CD14-positive monocyte (primary cell): ENCODE data around the gene TDP2. TPM values are rescaled to one million over a fixed set of nuclear protein-coding genes. Genes with fewer than 3 reads are reported as not detected.

Experiments
- DNase-seq, 3 donors: peaks; one replicate each; pipeline ENCODE4 v3.0.0-alpha.2; 2011 to 2022
- H2AFZ ChIP-seq: 2 replicates; pipeline ENCODE4 v1.6.0; 2012; ENCODE audit warnings: mild to moderate bottlenecking, low read depth, low read length, inconsistent platforms; ENCODE audit not compliant: insufficient read depth, poor library complexity, severe bottlenecking
- H3K27ac ChIP-seq, 2 donors: 1 replicate in 1 of 2; 2 replicates in 1 of 2; pipeline ENCODE4 v1.5.1; 2012 to 2013; ENCODE audit warnings: low read length in 2 of 2, control low read depth in 1 of 2, inconsistent platforms in 1 of 2, low read depth in 1 of 2, mild to moderate bottlenecking in 1 of 2
- H3K27me3 ChIP-seq, 2 donors: one replicate each; pipeline versions ENCODE4 v1.6.0 to v1.6.1; 2011 to 2013; ENCODE audit warnings: low read length in 2 of 2; ENCODE audit not compliant: control insufficient read depth in 2 of 2, insufficient read depth in 2 of 2
- H3K36me3 ChIP-seq, 2 donors: replicated peaks in 1 of 2; 1 replicate in 1 of 2; 2 replicates in 1 of 2; pipeline versions ENCODE4 v1.5.1 to v1.6.1; 2012 to 2013; ENCODE audit warnings: low read length in 2 of 2, control low read depth in 1 of 2, inconsistent platforms in 1 of 2, mild to moderate bottlenecking in 1 of 2; ENCODE audit not compliant: insufficient read depth in 2 of 2, control insufficient read depth in 1 of 2
- H3K4me1 ChIP-seq, 2 donors: 1 replicate in 1 of 2; 2 replicates in 1 of 2; pipeline versions ENCODE4 v1.5.1 to v1.6.1; 2012 to 2013; ENCODE audit warnings: low read length in 2 of 2, control low read depth in 1 of 2, inconsistent platforms in 1 of 2, mild to moderate bottlenecking in 1 of 2, moderate library complexity in 1 of 2; ENCODE audit not compliant: insufficient read depth in 2 of 2, control insufficient read depth in 1 of 2
- H3K4me2 ChIP-seq: replicated peaks from 2 replicates; pipeline ENCODE3; 2012; ENCODE audit warnings: low read length, moderate library complexity, mild to moderate bottlenecking; ENCODE audit not compliant: poor library complexity, severe bottlenecking; ENCODE audit errors: extremely low read depth
- H3K4me3 ChIP-seq, 3 experiments: fragments of 200-600 bp in 1 of 3; sonication (generic) in 1 of 3; replicated peaks in 1 of 3; 1 replicate in 2 of 3; 2 replicates in 1 of 3; pipeline ENCODE4 v1.5.1; 2011 to 2013; ENCODE audit warnings: low read length in 3 of 3, mild to moderate bottlenecking in 3 of 3, control low read depth in 2 of 3, low read depth in 2 of 3, inconsistent platforms in 1 of 3, moderate library complexity in 1 of 3
- H3K79me2 ChIP-seq: 2 replicates; pipeline ENCODE4 v1.6.0; 2012; ENCODE audit warnings: mild to moderate bottlenecking, control low read depth, inconsistent platforms, low read length, moderate library complexity; ENCODE audit not compliant: insufficient read depth
- H3K9ac ChIP-seq: 2 replicates; pipeline ENCODE4 v1.6.0; 2017; ENCODE audit warnings: low read length, mild to moderate bottlenecking; ENCODE audit not compliant: insufficient read depth, poor library complexity, severe bottlenecking
- H3K9me3 ChIP-seq, 2 donors: replicated peaks in 1 of 2; 1 replicate in 1 of 2; 2 replicates in 1 of 2; pipeline versions ENCODE4 v1.5.1 to v1.6.1; 2012 to 2013; ENCODE audit warnings: low read length in 2 of 2, control low read depth in 1 of 2; ENCODE audit not compliant: control insufficient read depth in 1 of 2, insufficient read depth in 1 of 2
- H4K20me1 ChIP-seq: 2 replicates; pipeline ENCODE4 v1.6.0; 2012; ENCODE audit warnings: mild to moderate bottlenecking, low read length, control low read depth, moderate library complexity; ENCODE audit not compliant: insufficient read depth
- H3K27ac Mint-ChIP-seq, 7 donors: one replicate each; pipeline ENCODE4 v1.8.0; 2020; ENCODE audit warnings: mild to moderate bottlenecking in 7 of 7, mixed read lengths in 7 of 7, moderate library complexity in 6 of 7, inconsistent platforms in 2 of 7
- H3K27me3 Mint-ChIP-seq, 3 donors: one replicate each; pipeline ENCODE4 v1.8.0; 2021 to 2022; ENCODE audit warnings: low read depth in 3 of 3, mild to moderate bottlenecking in 3 of 3, mixed read lengths in 3 of 3, moderate library complexity in 3 of 3, inconsistent platforms in 1 of 3
- H3K36me3 Mint-ChIP-seq, 2 donors: one replicate each; pipeline ENCODE4 v1.8.0; 2020; ENCODE audit warnings: mixed read lengths in 2 of 2, inconsistent platforms in 1 of 2, mild to moderate bottlenecking in 1 of 2
- H3K4me1 Mint-ChIP-seq: one replicate; pipeline ENCODE4 v1.8.0; 2020; ENCODE audit warnings: mild to moderate bottlenecking, mixed read lengths
- H3K4me3 Mint-ChIP-seq, 2 donors: one replicate each; pipeline ENCODE4 v1.8.0; 2020; ENCODE audit warnings: mild to moderate bottlenecking in 2 of 2, mixed read lengths in 2 of 2, moderate library complexity in 1 of 2
- H3K9me3 Mint-ChIP-seq, 7 donors: one replicate each; pipeline ENCODE4 v1.8.0; 2020 to 2022; ENCODE audit warnings: mixed read lengths in 7 of 7, mild to moderate bottlenecking in 6 of 7, moderate library complexity in 6 of 7, inconsistent platforms in 2 of 7
- CTCF ChIP-seq: fragments of 200-600 bp; IDR thresholded peaks from one replicate; pipeline ENCODE4 v1.8.0; 2022; ENCODE audit warnings: antibody characterized with exemption, mild to moderate bottlenecking
- WGBS: methylation state at CpG from one replicate; pipeline ENCODE4 v1.1.5; 2013; ENCODE audit warnings: missing lambda C conversion rate; ENCODE audit not compliant: insufficient coverage; 5-methylcytosine and 5-hydroxymethylcytosine counted together
- intact Hi-C, 2 donors: fragments of 100-400 bp; cut with micrococcal nuclease; formaldehyde crosslinking; loops; one replicate each; pipeline versions ENCODE4 v1.15.0 to v1.15.1; 2023
- polyA plus RNA-seq, 3 donors: library from polyadenylated mRNA; depleted of rRNA in 1 of 3; unstranded in 2 of 3; stranded (reverse) in 1 of 3; fragments of 300-500 nt in 2 of 3; fragments of >200 nt in 1 of 3; fragmentation: Illumina TruSeq in 2 of 3; gene quantifications; 1 replicate in 2 of 3; 2 replicates in 1 of 3; pipeline ENCODE4 v1.2.3, GENCODE V29; 2012 to 2021

Gene TDP2
- polyA plus RNA-seq, 3 donors = 21.0 to 24.2 (median 21.8) TPM

DNA sequence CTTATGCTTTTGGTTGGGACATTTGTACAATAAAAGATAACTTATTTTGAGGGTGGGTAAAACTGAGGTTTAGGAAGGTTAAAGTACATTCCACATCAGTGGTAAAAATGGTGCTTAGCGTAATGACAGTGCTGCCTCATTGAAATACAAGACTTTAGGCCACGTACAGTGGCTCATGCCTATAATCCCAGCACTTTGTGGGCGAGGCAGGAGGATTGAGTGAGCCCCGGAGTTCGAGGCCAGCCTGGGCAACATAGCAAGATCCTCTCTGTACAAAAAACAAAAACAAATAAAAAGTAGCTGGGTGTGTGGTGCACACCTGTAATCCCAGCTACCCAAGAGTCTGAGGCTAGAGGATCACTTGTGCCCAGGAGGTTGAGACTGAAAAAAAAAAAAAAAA, 18.4 kb downstream of the TDP2 start:
- no peak for DNase-seq
- Mint-ChIP-seq H3K36me3 (peaks cover 34 to 48% of the 10 kb centered on the region in 2 donors), H3K27ac (no peak overlapping the region), H3K9me3 (peaks cover 0 to 3% (median 0%) of the 10 kb centered on the region in 7 donors), H3K4me1 (peaks cover 13% of the 10 kb centered on the region), H3K4me3 (no peak overlapping the region), H3K27me3 (peaks cover 18 to 25% (median 21%) of the 10 kb centered on the region in 3 donors)
- Histone ChIP-seq H3K36me3 (peaks cover 37% of the 10 kb centered on the region in 2 donors), H4K20me1 (no peaks in the 10 kb centered on the region), H3K27ac (no peak overlapping the region), H3K27me3 (peaks cover 15 to 21% of the 10 kb centered on the region in 2 donors), H3K79me2 (no peaks in the 10 kb centered on the region), H3K9ac (no peak overlapping the region), H3K4me1 (peaks cover 10 to 15% of the 10 kb centered on the region in 2 donors), H3K4me2 (no peak overlapping the region), H3K9me3 (no peaks in the 10 kb centered on the region), H3K4me3 (no peak overlapping the region), H2AFZ (no peak overlapping the region)
- intact Hi-C loops = no loop called here
- WGBS = 93% methylated on average over 3 of the region's 5 CpGs
- no peak for TF ChIP-seq CTCF

DNA sequence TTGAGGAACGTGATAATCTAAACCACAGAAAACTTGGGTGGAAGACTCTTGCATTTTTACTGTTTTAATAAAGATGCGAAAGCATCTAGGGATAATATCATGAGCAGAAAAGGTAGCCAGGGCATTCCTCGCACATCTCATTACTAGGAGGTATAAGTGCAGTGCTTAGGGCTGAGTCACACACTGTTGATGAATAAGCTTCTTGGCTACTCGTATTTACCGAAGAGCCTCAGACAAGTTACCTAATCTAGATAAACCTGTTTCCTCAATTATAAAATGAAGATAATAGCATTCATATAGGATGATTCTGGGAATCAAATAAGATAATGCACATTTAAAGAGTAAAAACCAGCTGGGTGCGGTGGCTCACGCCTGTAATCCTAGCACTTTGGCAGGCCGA, 19.9 kb downstream of the TDP2 start:
- intact Hi-C loops = no loop called here
- Mint-ChIP-seq H3K27ac (peak overlapping the region in 2 of 7 donors; percentile 45 to 71), H3K36me3 (peaks cover 19 to 33% of the 10 kb centered on the region in 2 donors), H3K9me3 (peaks cover 0 to 3% (median 0%) of the 10 kb centered on the region in 7 donors), H3K27me3 (peaks cover 18 to 28% (median 25%) of the 10 kb centered on the region in 3 donors), H3K4me3 (no peak overlapping the region), H3K4me1 (peaks cover 13% of the 10 kb centered on the region)
- peaks cover 15 to 21% of the 10 kb centered on the region in 2 donors for H3K27me3 ChIP-seq
- peak overlapping the region in 1 of 3 experiments; percentile 80 for H3K4me3 ChIP-seq
- H3K27ac ChIP-seq = no peak overlapping the region
- peaks cover 22% of the 10 kb centered on the region in 2 donors for H3K36me3 ChIP-seq
- peaks cover 10 to 15% of the 10 kb centered on the region in 2 donors for H3K4me1 ChIP-seq
- DNase-seq = peak in 1 of 3 donors; percentile 20
- H3K9ac ChIP-seq = no peak overlapping the region
- peak overlapping the region; percentile 79 for H2AFZ ChIP-seq
- 100% methylated on average over 5 of the region's 8 CpGs for WGBS
- no peak for TF ChIP-seq CTCF
- H3K4me2 ChIP-seq = no peak overlapping the region
- H3K9me3 ChIP-seq = no peaks in the 10 kb centered on the region
- H4K20me1 ChIP-seq = no peaks in the 10 kb centered on the region
- no peaks in the 10 kb centered on the region for H3K79me2 ChIP-seq
